Amniotic epithelial cell (primary cell): Measurements from ENCODE around the gene MMAB.

Experiments
- DNase-seq: peaks from one replicate; pipeline ENCODE4 v3.0.0-alpha.2; 2010; ENCODE audit warnings: low read depth

MMAB gene

DNA sequence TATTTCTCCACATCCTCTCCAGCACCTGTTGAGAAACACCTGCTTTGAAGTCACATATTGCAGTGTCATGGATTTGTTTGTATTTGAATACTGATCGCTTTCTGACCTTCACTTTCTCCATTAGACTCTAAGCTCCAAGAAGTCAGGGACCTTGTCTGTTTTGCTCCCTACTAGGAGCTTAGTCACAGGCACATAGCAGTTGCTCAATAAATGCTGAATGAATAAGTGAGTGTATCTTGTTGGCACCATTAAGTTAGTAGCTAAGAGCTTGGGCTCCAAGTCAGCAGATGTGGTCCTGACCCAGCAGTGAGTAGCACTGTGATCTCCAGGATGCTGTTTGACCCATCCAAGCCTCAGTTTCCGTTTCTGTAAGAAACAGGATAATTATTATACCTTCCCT is 10.4 kb upstream of the MMAB start:
- DNase-seq: peak; percentile 12

DNA sequence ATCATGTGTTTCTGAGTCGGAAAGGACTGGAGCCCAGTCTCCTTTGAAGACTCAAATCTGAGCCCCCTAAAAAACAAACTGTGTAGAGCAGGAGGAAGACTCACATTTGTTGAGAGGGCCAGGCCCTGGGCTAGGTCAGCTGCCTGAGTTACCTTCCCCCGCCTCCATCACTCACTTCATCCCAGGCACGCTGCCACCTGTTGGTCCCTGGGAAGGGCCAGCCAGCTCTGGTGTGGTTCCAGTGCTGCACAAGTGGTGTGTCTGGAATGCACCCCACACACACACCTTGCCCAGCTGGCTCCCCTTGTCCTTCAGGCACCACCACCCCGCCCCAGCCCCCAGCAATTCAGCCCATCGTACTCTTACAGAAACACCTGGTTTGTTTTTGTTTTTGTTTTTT is 9.3 kb upstream of the MMAB start:
- DNase-seq: no peak

DNA sequence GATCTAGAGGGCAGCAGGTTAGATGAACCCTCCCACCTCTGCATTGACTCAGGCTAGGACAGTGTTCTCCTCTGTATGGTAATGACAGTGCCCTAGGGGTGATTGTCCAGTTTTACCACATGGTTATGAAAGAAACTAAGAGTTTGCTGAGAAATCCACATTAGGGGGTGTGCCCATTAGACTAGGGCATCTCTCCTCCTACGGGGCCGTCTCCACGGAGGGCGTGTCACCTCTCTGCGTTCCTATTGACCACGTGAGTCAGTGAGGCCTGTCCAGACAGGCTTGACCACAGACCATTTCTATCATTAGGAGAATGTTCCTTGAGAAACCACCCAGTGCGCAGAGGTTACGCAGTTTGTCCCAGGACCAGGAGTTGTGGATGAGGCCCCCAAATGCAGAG is 8.6 kb upstream of the MMAB start:
- peak; percentile 93 for DNase-seq

DNA sequence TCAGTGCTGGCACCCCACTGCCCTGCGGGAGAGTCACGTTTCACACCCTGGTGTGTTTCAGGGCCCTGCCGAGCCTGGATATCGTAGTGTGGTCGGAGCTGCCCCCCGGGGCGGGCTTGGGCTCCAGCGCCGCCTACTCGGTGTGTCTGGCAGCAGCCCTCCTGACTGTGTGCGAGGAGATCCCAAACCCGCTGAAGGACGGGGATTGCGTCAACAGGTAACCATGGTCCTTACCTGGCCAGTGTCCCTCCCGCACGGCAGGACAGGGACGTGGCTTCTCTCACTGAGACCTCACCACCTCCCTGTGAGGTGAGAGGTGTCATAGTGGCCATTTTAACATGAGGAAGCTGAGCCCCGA is 8.0 kb upstream of the MMAB start:
- DNase-seq: no peak

DNA sequence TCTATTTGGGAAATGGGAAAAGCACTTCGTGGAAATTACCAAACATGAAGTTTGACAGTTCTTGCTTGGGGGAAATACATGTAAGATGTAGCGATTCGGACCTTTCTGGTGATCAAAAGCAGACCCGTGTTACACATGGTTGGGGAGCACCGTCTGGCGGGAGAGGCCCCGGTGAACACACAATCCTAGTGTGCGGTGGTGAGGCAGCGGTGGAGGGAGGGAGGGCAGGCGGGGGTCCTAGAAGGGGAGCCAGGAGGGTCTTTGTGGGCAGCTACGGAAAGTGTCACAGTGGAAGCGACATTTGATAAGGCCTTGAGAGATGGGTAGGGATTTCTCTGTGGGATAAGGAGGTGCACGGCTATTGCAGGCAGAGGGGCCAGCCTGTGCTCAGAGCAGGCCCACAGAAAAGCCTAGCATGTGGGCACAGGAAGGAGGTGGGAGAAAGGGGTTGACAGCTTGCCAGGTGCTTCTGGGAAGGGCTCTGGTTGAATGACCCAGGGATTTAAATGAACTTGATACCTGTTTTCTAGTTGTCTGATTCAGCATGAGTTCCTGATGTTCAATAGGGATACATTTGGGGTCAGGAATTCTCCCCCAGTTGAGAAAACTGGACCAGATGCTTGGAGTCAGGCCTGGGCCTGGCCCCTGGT is 7.5 kb upstream of the MMAB start:
- DNase-seq: no peak

DNA sequence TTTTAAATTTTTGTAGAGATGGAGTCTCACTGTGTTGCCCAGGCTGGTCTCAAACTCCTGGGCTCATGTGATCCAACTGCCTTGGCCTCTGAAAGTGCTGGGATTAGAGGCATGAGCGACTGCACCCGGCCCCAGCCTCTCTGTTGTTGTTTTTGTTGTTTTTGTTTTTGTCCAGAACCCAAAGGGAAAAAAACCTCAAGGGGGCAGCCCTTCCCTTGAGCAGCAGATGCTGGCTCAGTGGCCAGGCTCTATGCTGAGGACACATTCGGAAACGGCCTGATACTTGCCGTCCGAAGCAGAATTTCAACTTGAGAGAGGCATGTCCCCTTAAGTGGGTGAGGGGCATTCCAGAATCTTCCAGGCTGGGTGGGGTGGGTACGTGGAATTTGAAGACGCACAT is 7.0 kb upstream of the MMAB start:
- DNase-seq: no peak

DNA sequence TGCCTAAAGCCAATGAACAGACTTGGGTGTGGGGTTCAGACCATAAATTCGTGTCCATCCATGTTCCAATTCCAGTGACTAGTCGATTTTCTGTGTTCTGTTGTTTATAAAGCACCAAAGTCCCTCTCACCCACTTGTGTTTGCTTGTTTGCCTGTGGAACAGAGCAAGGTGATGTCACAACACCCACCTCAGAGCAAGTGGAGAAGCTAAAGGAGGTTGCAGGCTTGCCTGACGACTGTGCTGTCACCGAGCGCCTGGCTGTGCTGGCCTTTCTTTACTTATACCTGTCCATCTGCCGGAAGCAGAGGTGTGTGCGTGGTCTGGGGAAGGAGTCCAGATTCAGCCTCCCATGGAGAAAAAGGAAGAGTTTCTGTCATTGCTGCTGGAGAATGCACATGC is 6.3 kb upstream of the MMAB start:
- DNase-seq: no peak

DNA sequence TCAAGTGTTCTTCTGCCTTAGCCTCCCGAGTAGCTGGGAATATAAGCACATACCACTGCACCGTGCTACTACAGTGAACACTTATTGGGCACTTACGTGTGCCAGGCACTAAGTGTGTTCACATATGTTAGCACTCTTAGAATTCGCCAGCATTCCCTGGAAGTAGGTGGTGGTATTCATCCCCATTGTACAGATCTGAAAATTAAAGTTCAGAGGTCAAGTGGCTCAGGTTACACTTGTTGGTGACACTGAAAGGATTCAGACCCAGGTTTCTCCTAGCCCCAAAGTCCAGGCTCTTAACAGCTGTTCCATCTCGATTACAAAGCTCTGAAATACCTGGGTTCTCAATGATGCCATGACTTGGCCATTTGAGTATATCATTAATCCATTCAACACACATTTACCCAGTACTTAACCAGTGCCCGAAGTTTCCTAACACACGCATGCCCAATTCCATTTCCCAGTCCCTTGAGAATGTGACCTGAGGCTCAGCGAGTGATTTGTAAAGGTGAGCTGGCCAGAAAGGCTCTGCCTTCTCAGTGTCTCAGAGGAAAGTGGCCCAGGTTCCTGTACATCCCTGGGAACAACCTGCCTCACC is 5.1 kb upstream of the MMAB start:
- DNase-seq: no peak

DNA sequence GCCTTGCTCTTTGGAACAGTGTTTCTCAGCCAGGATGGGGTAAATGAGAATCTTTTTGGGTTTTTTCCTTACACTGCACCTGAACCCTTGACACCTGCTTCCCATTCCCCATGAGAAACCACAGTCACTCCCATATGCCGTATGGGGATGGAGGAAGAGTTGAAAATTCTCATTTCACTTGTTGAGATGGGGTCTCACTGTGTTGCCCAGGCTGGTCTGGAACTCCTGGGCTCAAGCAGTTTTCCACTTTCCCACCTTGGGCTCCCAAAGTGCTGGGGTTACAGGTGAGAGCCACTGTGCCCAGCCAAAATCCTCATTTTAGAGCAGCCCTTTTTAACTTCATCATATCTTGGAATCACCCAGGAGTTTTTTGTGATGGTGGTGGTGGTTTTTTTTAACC is 4.0 kb upstream of the MMAB start:
- no peak for DNase-seq

DNA sequence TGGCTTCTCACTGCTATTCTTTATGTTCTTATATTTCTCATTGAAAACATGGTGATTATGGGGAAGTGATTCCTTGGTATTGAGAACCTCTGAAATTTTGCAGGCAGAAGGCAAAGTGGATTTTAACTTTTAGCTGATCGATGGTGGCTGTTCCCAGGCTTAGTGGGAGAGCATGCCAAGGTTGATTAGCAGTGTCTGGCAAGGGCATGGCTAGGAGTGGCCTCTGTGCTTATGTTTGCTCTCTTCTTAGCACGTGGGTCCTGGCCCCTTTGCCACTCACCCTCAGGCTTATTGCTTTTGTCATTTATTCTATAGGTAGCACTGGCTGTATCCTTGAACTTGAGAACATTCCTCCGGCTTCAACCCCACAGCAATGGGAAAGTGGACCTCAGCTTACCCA is 2.4 kb upstream of the MMAB start:
- DNase-seq: no peak

DNA sequence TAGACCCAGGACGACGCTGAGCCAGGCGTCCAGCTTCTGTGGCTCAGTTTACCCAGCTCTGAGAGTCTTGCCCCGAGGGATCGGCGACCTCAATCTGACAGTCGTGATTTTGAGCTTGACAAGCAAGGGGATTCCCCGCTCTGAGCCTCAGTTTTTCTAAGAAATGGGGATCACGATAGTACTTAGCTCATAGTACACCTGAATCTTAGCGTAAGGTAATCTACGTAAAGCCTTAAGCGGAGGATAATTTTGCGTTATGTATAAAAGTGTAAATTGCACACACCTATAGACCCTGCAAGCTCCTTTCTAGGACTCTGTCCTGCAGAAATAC is 575 bp upstream of the MMAB start:
- no peak for DNase-seq

DNA sequence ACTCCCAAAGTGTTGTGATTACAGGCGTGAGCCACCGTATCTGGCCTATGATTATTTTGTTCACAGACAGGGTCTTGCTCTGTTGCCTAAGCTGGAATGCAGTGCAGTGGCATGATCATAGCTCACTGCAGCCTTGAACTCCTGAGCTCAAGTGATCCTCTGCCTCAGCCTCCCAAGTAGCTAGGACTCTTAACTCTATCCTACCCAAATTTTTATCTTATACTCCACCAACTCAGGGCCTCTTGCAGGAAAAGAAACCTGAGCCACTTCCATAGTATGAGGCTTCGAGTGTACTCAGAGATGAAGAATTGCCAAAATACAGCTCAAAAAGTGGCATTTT is 828 bp downstream of the MMAB start:
- no peak for DNase-seq

DNA sequence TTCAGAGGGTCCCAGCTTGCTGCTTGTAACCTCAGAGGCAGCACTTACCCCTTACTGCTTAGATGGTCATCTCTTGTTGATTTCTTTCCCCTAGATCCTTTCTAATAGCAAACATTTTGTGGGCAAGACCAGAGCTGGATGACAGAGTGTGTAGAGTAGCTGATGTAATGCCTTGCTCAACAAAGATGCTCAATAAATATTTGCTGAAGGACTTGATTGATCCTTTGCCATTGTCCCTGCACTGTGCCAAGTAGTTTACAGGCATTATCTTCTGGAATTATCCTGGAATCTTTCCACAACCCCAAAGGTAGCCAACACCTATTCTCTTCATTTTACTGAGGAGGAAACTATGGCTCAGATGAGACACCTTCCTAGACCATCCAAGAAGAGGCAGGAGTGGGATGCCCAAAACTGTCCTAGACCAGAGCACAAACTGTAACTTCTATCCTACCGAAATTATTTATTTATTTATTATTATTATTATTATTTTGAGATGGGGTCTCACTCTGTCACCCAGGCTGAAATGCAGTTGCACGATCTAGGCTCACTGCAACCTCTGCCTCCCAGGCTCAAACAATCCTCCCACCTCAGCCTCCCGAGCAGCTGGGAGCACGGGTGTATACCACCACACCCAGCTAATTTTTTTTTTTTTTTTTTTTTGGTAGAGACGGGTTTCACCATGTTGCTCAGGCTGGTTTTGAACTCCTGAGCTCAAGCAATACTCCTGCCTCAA is 1.4 kb downstream of the MMAB start:
- no peak for DNase-seq

DNA sequence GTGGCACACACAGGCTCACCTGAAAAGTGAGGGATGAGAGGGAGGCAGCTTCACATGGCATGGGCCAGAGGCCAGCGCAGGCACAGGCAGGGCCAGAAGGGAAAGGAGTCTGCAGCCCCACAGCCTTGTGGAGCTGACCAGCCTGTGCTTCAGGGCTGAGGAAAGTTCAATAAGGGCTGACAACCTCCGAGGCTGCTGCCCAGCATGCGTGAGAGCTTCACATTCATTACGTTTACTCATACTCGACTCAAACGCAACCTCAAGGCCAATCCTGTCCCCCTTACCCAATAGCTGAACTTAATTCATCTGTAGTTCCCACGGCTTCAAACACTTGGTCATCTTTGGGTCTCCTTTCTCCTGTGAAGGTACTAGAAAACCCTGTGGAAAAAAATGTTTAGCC is 4.8 kb downstream of the MMAB start:
- DNase-seq: no peak

DNA sequence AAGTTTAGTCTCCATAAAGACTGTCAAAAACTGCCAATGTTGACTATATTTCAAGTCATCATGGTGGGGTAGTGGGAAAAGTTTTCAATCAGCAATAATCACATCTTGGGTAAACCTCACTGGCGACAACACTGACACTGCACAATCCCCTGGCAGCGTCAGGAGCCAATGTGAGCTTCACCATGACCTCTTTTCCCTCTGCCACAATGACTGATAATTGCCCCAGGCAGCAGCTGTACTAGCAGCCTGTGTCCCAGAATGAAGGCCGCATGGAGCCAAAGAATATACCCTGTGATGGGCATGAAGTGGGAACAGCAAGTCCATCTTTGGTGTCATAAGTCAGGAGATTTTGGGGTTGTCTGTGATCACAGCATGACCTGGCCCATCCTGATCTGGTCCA is 5.3 kb downstream of the MMAB start:
- no peak for DNase-seq

DNA sequence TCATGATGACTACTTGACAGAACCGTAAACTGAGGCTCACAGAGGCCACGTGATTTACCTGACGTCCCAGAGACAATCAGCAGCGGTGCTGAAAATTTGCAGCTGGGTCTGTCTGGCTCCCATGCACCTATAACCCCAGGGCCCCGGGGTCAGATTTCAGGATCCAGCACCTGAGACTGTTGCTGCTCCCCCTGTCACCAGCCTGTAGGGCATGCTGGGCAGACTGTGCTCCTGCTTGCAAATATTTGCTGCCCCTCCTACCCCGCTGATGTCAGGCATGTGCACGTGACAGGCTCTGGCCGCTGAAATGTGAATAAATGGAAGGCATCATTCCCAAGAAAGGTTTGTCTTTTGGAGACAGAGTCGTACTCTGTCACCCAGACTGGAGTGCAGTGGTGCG is 6.0 kb downstream of the MMAB start:
- DNase-seq: no peak

DNA sequence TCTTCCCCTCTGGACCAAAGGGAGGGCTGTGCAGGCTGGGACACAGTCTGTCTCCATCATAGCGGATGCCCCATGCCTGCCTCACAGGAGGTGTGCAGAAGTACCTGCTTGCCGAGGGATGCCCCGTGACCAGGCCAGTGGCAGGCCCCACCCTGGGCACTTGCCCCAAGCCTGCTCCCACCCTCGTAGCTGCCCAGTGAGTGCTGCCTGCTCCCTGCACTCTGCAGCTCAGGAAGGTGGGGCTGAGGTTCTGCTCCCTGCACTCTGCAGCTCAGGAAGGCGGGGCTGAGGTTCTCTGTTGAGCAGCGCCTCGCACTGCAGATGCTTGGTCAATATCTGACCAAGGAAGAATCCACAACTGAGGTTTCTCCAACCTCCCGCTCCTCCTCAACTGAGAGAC is 6.9 kb downstream of the MMAB start:
- DNase-seq: no peak

DNA sequence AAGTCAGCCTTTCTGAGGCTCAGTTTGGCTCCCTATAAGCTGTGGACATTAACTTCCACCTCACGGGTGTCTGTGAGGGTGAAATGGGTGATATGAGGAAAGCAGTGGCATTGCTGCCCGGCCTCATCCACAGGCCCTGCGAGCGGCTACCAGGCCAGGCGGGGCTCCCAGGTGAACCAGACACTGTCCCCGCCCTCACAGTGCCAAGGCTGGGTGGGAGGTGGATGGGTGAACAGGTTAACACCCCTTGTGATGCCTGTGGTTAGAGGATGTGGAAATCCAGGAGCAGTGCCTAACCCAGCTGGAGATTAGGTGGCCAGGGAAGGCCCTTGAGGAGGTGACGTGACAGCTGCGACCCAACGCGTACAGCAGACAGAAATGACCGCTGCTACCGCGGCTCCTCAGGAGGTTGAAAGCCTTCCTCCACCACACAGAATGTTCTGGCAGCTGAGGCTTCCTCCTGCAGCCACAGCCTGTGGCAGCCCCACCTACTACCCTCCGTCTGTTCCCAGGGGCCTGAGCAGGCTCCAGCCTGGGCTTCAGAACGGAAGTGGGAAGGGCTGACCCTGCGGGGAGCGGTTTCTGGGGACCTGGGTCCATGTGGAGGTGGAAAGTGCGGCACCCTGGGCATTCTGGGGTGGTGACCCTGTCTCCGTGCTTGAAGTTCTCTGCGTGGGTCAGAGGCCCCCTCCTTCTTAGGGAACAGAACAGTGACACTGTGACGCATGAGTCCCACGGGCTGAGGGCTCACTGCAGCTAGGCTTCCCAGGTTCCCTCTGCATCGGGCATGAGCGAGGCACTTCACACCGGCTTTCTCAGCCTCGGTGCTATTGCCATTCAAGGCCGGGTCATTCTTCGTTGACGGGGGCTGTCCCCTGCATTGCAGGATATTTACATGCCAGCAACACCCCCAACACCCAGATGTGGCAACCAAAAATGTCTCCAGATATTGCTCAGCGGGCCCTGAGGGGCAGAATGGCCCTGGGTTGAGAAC is 9.7 kb downstream of the MMAB start:
- no peak for DNase-seq

DNA sequence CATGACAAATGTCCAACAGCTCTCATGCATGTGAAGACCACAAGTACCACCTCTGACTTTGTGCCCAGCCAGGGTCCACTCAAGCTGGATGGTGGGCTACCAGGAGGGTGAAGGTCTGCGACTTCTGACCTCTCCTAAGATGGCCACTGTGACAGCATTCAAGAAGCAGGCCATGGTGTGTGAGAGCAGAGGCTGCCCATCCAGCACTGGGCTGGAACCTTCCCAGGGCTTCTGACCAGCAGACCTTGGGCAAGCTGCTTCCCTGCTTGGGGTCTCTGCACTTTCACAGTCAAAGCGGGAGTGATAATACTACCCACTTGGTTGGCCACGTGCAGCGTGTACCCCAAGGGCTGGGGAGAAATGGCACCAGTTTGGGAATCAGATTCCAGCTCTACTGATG is 10.4 kb downstream of the MMAB start:
- DNase-seq: no peak

DNA sequence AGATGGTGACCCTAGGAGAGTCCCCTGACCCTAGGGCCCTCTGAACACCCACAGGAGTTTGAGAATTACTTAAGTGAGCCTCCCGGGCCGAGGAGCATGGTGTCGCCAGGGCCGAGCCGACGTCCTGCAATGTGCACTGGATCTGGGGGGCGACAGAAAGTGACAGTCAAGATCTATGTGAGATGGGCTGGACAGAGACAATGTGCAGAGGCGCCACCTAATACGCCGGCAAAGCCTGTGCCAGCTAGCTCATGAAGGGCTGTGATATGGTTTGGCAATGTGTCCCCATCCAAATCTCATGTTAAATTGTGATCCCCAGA is 11.6 kb downstream of the MMAB start:
- no peak for DNase-seq

DNA sequence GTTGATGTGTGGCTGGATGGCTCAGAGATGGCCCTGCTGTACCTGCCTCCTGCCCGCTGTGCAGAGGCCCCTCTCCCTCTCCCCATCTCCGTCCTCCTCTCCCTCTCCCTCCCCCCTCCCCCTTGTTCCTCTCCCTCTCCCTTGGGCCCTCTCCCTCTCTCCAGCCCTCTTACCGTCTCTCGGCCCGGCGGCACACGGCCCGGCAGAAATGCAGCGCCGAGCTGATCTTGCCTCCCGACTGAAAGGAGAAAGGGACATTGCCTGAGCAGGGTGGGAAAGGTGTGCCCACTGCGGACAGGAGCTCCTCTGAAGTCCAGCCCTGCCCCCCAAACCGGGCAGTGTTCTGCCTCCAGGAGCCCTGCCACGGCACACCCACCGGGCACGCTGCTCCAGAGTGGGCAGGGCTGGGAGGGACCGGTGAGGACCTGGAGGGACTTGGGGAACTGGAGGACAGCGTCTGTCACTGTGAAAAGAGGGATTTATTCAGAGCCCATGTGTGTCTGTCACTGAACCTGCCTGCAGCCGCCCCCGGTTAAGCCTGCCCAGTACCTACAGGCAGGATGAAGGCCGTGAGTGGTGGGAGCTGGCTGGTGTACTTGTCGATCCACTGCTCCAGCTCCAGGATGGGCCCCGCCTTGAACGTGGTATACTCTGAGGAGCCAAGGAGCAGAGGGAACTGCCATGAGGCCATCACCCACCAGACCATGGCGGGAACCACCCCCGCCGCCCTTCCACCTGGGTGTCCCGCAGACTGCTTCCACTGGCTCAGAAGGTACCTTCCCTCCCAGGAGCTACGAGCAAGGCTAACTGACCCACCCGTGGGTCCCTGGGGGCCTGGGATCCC is 12.2 kb downstream of the MMAB start:
- no peak for DNase-seq

DNA sequence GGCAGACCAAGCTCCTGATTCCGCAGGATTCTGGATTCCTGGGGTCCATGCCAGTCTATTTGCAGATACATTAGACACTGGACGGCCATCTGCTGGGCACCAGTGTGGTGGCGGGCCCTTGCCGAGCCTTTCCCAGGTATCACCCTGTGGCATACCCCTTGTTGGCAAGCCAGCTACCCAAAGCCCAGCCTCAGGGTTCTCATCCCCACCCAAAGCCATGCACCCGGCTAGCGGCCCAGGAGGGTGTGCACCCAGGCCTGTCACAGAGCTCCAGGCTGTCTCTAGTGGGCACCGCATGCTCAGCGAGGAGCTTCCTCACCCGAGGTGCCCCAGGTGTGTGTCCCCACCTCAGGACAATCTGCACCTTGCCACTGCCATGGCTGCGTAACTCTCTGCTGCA is 13.7 kb downstream of the MMAB start:
- DNase-seq: no peak
